ENCODE data around the gene LBX2.

LBX2 gene, protein sequence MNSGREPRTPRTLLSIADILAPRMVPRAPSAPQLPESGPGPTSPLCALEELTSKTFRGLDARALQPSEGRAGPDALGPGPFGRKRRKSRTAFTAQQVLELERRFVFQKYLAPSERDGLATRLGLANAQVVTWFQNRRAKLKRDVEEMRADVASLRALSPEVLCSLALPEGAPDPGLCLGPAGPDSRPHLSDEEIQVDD

DNA sequence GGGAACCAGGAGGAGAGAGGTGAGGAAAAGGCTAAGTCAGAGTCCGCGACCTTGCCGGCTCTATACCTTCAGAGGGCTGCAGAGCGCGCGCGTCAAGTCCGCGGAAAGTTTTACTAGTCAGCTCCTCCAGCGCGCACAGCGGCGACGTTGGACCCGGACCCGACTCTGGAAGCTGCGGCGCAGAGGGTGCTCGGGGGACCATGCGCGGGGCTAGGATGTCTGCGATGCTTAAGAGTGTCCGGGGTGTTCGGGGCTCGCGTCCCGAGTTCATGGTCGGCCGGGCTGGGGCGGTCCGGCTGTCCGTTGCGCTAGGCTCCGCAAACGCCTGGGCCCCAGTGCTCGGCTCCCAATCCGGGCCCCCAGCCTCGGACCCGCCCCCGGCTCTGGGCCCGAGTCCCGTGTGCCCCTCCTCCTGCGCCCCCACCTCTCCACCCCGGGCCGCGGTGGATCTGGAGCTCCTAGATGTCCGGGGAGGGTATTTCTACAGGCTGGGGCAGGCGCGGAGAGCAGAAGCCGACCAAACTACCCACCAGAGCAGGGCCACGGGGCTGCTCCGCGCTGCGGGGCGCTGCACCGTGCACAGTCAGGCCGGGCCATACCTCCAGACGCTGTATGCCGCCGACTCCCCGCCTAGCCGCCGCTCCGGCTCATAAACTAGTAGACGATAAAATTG, at the start of gene LBX2:
Gene LBX2, minus strand, starts transcription at position 337 of the 673 bp plus-strand sequence. Its CDS starts 66 bp downstream, at position 271.
- DNase-seq (ENCODE audit: low read depth in 2 of 3, low spot score in 2 of 3) = no peak

DNA sequence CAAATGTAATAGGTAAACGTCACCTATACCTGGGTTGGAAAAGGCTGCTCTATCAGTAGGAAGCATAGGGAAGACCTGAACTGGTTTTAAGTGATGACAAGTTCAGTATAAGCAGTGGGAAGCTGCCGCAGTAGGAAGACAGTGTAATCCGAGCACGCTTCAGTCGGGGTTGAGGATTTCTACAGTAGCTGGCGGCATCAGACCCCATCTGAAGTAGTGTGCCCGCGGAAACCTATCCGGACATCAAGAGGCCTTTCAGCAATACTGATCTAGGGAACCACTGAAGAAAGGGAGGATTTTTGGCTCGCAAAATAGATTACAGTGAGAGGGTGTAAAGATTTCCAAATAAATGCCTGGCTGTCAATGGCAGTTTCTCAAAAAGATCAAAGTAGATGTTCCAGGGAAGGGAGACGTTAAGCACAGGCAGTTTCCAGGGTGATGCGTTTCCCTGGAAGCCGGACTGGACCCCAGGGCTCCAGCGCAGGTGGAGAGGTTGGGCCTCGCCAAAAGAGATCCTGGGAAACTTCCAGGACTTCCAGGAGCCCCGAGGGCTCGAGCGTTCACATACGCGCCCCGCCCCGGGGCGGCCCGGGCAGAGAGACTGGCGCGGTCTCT, 49.0 kb upstream of the LBX2 start:
- no peak for DNase-seq (ENCODE audit: low read depth in 2 of 3, low spot score in 2 of 3)

DNA sequence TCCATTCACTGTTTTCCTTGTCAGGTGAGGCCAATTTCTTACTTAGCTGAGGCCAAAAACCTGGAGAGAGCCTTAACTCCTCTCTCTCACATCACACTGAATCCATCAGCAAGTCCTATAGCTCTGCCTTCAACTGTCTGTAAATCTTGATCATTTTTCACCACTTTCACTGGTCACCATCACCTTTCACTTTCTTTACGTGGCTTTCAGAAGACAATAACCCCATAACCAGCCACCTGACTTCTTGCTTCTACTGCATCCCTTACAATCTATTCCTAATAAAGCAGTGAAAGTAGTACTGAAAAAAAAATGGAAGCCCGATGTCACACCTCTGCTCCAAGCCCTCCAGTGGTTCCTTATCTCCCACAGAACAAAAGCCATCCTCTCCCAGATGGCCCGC, 46.6 kb upstream of the LBX2 start:
- no peak for DNase-seq (ENCODE audit: low read depth in 2 of 3, low spot score in 2 of 3)

DNA sequence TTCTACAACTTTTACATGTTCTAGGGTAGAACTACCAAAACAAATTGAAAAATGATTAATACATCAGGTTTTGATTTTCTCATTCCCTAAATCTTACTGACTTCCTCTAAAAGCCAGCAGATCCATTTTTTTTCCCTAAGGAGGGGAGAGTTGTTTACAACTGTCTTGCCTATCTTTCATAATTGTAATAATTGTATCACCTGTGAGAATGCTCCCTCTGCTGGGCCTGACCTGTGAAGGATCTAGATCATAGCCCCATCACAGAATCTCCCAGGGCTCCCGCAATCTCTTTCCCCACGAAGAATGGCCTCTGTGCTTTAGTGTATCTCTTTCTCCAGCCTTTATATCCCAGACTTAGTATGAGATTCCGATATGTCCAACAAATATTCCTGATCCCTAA, 45.2 kb upstream of the LBX2 start:
- DNase-seq (ENCODE audit: low read depth in 2 of 3, low spot score in 2 of 3) = no peak

DNA sequence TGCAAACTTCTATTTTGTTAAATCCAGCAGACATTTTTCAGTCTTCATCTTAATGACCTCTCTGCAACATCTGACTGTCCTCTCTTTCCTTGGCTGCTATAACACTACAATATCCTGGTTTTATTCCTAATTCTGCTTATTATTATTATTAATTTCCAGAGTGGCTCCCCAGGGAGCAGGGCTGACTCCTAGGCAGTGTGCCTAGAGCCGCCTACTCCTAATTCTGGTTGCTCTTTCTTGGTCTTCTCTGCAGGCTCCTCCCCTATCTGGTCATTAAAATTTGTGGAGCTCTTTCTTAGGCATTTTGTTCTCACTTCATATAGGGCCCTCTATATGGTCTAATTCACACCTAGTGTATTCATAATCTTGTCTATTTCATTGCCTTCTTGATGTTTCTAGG, 43.6 kb upstream of the LBX2 start:
- no peak for DNase-seq (ENCODE audit: low read depth in 2 of 3, low spot score in 2 of 3)

DNA sequence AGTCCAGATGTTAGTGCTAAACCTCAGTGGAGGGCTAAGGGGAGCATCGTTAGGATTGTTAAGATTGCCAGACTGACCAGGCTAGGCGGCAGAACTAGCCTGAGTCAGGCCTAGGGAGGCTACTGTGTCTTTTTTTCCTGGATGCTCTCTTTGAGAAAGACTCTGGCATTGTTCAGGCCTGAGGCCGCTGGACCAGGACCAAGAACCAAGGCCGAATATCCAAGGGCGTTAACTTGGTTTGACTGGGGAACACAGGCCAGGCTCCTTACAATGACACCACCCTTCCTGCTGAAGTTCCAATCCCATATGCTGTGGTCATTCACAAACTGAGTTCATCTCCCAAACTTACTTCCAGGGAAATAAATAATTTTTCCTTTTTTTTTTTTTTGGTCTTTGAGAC, 40.9 kb upstream of the LBX2 start:
- DNase-seq (ENCODE audit: low read depth in 2 of 3, low spot score in 2 of 3) = no peak

DNA sequence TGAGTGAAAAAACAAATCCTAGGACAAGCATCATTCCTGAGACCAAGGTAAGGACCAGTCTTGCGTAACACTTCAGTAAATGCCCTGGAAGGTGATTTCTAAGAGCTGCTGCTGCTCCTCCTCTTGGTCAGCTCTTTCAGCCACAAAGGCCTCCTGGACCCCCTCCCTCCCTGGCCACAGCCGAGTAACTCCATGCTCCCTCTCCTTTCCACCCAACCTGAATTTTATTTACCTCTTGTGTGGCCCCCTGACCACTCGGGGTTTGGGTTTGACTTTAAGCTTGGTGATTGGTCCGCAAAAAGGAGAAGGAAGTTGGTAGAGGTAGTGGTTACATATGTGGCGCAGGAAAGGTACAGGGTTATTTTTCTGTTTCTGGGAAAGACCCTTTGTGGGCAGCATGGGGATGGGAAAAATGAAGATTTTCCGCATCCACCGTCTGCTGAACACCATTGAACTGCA, 39.5 kb upstream of the LBX2 start:
- DNase-seq (ENCODE audit: low read depth in 2 of 3, low spot score in 2 of 3) = no peak

DNA sequence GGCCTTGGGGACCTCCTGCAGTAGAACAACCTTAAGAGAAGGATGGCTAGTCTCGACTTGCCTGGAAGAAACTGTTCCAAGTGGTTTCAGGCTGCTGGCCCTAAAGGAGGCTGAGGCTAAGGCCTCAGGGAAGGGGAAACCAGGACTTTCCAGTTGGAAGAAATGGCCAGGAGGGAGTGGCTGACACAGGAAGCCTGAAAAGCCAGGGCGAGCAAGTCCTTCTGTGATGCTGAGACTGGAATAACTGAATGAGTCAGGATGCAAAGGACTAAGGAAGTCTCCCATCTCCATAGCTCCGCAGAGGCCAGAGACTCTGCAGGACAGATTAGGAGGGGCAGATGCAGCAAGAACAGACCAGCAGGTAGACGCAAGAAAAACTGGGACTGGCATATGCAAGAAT, 37.7 kb upstream of the LBX2 start:
- DNase-seq (ENCODE audit: low read depth in 2 of 3, low spot score in 2 of 3) = no peak

DNA sequence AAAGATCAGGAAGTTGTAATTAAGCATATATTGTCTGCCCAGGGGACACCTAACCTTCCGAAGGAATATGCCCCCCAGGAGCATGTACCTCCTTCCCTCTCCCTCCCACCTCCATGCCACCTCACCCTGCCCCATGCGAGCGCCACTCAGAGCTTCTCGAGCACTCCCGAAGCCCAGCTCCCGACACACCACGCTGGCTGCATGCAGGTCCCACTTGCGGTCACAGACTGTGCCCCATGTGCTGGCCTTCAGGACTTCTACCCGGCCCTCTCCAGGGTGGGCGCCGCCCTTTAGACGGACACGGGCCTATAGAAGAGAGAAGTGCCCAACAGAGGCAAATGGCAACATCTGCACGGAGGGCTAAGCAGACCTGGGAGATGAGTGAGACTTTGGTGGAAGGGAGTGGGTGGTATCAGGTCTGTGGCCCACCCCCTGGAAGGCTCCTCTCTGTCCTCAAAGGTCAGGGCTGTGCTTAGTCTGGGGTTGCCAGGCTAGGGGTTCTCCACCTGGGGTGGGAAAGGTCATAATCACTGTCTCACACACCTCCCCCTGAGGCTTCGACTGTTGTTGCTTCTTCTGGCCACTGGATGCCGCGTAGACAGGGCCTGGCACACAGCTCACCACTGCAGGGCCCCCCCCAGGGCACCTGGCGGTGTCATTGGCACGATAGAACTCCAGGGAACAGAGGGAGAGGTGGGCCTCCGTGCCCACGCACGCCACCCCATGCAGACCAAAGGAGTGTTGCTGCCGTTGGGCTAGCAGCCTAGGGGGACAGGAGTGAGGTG, 37.0 kb upstream of the LBX2 start:
- no peak for DNase-seq (ENCODE audit: low read depth in 2 of 3, low spot score in 2 of 3)

DNA sequence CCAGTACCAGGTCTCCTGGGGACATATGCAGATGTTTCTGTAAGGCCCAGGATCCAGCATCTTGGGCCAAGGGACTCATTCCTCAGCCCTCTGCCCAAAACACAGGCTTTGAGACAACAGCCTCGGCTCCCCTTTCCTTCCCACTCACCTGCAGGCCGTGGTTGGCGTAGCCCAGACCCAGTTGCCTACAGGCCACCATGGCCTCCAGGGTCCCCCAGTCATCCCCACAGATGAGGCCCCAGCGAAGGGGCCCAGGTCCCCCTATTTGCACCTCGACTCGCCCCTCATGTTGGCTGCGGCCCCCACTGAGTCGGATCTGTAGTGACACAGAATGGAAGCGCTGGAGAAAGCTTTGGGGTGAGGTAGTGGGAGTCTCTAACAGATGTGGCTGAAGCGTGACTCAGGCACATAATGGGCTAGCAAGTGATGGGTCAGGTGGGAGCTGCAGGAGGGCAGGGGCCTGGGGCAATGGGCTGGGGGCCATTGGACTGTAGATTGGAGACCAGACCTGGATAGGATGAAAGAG, 36.1 kb upstream of the LBX2 start:
- no peak for DNase-seq (ENCODE audit: low read depth in 2 of 3, low spot score in 2 of 3)

DNA sequence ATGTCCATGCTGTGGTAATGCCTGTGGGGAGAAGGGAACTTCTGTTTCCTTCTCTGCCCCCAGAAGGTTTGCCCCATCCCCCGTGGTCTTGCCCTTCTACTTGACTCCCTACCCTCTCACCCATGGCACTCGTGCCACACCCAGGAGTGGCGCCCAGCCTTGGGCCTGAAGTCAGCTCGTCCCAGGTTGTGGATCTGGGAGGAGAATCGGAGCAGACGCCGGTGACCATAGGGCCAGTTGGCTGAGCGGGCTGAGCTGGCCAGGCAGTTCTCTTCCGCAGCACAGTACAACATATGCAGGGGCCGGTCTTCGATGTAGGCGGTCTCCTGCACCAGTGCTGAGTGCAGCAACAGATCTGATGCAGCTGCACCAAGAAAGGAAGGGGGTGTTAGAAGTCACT, 35.0 kb upstream of the LBX2 start:
- no peak for DNase-seq (ENCODE audit: low read depth in 2 of 3, low spot score in 2 of 3)

DNA sequence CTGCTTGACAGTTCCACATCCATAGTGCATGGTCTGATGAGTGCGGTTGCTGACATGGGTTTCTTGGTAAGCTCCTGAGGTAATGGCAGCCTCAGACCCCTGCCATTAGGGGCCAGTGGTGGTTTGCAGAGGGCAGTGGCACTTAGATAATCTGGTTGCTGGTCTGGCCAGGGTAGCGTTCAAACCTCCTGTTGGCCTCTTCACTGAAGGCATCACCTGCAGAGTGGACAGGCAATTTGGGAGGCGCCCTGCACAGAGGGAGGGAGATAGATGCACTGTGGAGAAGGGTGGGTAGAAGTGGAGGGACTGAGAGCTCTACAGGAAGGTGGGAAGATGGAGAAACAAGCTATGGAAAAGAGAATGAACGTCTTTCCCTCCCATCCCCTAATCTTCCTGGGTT, 34.1 kb upstream of the LBX2 start:
- no peak for DNase-seq (ENCODE audit: low read depth in 2 of 3, low spot score in 2 of 3)

DNA sequence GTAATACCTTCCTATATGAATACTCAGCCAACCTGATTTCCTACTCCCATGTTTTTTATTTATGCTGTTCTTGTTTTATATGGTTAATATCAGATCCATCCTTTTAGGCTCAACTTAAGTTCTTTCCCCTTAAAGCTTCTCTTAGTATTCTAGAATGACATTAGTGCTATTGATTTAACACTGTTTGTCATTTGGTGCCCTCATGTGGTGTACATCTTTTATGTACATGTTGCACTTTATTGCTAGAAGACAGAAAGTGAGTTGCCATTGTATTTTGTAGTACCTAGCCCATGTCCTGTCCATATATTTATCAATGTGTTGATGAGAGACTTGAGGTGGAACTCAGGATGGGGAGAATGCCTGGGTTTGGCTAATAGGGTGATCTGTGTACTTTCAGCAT, 32.8 kb upstream of the LBX2 start:
- no peak for DNase-seq (ENCODE audit: low read depth in 2 of 3, low spot score in 2 of 3)

DNA sequence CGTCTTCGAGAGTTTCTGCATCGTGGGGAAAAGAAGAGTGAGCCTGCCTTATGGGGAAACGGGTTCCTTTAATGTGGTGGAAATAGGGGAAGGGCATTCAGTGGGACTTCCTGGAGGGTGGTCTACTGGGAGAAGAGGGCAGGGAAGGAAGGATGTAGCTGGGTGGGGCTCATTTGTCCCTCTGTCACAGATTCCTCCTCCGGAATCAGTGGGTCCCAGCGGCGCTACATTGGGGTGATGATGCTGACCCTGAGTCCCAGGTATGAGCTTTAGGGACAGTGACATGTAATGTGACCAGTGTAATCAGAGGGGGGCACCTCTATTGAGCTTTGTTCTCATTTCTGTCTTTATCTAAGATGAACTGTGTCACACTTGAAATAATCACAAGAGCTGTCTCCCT, 32.3 kb upstream of the LBX2 start:
- DNase-seq (ENCODE audit: low read depth in 2 of 3, low spot score in 2 of 3) = no peak

DNA sequence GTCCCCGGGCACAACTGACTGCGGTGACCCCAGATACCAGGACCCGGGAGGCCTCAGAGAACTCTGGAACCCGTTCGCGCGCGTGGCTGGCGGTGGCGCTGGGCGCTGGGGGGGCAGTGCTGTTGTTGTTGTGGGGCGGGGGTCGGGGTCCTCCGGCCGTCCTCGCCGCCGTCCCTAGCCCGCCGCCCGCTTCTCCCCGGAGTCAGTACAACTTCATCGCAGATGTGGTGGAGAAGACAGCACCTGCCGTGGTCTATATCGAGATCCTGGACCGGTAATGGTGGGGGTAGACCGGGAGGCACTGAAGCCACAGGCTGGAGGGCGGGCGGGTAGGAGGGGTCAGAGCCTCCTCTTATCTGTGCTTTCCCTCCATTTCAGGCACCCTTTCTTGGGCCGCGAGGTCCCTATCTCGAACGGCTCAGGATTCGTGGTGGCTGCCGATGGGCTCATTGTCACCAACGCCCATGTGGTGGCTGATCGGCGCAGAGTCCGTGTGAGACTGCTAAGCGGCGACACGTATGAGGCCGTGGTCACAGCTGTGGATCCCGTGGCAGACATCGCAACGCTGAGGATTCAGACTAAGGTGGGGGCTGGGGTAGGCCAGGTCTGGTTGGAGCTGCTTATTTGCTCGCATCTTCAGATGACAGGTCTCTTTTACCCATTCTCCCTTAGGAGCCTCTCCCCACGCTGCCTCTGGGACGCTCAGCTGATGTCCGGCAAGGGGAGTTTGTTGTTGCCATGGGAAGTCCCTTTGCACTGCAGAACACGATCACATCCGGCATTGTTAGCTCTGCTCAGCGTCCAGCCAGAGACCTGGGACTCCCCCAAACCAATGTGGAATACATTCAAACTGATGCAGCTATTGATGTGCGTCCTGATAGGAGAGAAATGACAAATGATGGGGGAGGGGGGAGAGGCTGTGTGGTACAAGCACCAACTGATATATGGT, 31.1 kb upstream of the LBX2 start:
- DNase-seq (ENCODE audit: low read depth in 2 of 3, low spot score in 2 of 3) = no peak

DNA sequence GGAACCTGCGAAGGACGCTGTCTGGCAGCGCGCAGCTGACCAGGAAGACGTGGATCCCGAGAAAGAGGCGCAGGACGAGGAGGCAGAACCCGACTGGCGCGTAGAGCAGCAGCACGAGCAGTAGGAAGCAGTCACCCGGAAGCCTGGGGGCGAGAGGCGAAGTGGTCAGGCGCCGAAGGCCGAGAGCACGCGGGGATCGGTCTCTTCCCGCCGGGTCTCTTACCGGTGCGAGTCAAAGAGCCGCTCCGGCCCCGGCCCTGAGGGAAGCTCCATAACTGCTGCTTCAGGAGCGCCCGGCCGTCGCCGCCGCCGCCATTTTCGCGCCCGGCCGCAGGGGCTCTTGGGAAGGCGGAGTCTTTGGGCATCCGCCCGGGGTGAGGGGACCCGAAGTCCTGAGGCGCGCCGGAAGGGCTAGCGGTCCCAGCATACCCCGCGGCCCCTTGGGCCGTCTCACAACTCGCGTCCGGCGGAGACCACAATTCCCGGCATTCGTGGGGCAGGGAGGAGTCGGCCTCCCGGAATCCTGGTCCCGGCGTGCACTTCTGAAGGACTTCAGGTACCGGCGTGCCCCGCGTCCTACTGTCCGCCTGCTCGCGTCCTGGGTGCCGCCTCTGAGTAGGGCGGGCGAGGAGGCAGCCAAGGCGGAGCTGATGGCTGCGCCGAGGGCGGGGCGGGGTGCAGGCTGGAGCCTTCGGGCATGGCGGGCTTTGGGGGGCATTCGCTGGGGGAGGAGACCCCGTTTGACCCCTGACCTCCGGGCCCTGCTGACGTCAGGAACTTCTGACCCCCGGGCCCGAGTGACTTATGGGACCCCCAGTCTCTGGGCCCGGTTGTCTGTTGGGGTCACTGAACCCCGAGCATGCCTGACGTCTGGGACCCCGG, 30.2 kb upstream of the LBX2 start, which contains the start of the genes AUP1 and HTRA2:
Gene AUP1, minus strand, starts transcription at position 350 of the 882 bp plus-strand sequence. Its CDS starts 77 bp downstream, at position 273.
Gene HTRA2, plus strand, starts transcription at position 577 of the 882 bp plus-strand sequence. Its CDS starts 74 bp downstream, at position 651.
- DNase-seq (ENCODE audit: low read depth in 2 of 3, low spot score in 2 of 3) = peak; percentile 77 to 90 (median 80)

DNA sequence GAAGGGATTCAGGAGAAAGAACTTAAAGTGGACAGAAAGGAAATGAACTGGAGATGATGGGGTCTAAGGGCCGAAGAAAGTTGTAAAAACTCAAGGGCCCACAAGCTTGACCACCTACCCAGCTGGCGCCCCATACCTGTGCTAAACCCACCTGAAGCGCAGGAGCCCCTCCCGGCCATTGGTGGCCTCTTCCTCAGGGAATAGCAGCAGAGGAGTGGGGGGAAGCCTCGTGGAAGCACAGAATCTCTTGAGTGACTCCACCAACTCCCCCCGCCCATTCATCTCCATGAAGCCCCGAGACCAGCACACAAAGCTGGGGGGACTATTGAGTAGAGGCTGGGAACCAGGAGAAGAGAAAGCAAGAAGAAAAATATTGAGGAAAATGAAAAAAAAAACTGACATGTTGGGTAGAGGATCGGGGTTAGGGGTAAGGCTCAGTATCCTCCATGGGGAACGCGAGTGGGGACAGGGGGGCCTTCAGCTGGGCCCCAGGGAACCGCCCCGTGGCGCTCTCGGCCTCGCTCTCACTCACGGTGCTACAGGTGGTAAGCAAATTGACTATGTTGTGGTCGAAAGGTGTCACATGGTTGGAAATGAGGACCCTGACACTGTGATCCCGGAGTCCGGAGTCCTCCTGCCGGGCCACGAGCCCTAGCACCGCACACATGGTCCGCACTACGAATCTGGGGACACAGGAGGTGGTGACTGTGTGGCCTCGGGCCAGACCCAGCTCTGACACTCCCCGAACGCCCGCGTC, 29.4 kb upstream of the LBX2 start:
- no peak for DNase-seq (ENCODE audit: low read depth in 2 of 3, low spot score in 2 of 3)

DNA sequence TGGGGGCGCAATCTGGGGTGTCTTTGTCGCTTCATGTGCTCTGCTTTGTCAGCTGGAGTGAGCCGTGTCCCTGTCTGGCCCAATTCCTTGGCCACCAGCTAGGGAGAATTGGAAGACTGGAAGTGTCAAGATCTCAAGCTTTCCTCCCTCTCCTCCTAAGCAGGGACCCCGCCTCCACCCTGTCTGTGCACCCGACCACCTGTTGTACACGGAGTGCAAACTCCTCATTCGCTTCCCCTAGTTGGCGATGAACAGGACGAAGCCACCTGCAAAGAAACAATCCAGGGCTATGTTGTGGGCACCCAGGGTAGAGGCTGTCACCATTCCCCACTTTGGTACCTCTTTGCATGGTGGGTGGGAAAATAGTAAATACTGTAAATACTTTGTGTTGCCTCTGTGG, 28.3 kb upstream of the LBX2 start:
- DNase-seq (ENCODE audit: low read depth in 2 of 3, low spot score in 2 of 3) = no peak
